T-cell (primary cell): ENCODE measurements around the gene LRP1B. TPM values are rescaled to one million over a fixed set of nuclear protein-coding genes. Genes with fewer than 3 reads are reported as not detected.

ENCODE experiments used
- ATAC-seq, 4 experiments: fragments of 200-7000 bp in 3 of 4; fragments of 150-1000 bp in 1 of 4; cut with Tn5 transposase; replicated peaks in 1 of 4; 1 replicate in 3 of 4; 2 replicates in 1 of 4; pipeline ENCODE4 v1.10.0; 2021; ENCODE audit warnings: moderate library complexity in 3 of 4, mild to moderate bottlenecking in 2 of 4, moderate number of reproducible peaks in 1 of 4
- CTCF ChIA-PET, 2 donors: fragments of 300-600 bp; sonication (Branson Sonifier 250); formaldehyde crosslinking; loops; one replicate each; lab custom pipeline; 2022; ENCODE audit warnings: antibody characterized with exemption in 2 of 2; lab: Charles Lee
- POLR2A ChIA-PET, 2 donors: fragments of 300-600 bp; sonication (Branson Sonifier 250); formaldehyde crosslinking; loops; one replicate each; lab custom pipeline; 2022; ENCODE audit warnings: antibody characterized with exemption in 2 of 2; lab: Charles Lee
- DNase-seq, 35 experiments: peaks; one replicate each; pipeline versions ENCODE4 v3.0.0 to v3.0.0-alpha.2; 2013 to 2023
- H3K27ac ChIP-seq: one replicate; pipeline ENCODE4 v1.5.1; 2013; ENCODE audit warnings: low read length
- H3K27me3 ChIP-seq, 2 experiments: replicated peaks in 1 of 2; 1 replicate in 1 of 2; 2 replicates in 1 of 2; pipeline versions ENCODE4 v1.6.1 to v1.7.0; 2013; ENCODE audit warnings: low read length in 1 of 2, mixed read lengths in 1 of 2; ENCODE audit not compliant: control insufficient read depth in 2 of 2, insufficient read depth in 2 of 2; ENCODE audit errors: extremely low read depth in 1 of 2
- H3K36me3 ChIP-seq, 2 donors: 1 replicate in 1 of 2; 2 replicates in 1 of 2; pipeline versions ENCODE4 v1.6.1 to v1.7.0; 2013; ENCODE audit warnings: low read length in 1 of 2; ENCODE audit not compliant: control insufficient read depth in 2 of 2, insufficient read depth in 1 of 2; ENCODE audit errors: extremely low read depth in 1 of 2
- H3K4me1 ChIP-seq, 2 experiments: 1 replicate in 1 of 2; 2 replicates in 1 of 2; pipeline versions ENCODE4 v1.6.1 to v1.7.0; 2013; ENCODE audit warnings: low read length in 2 of 2, mixed read lengths in 1 of 2; ENCODE audit not compliant: insufficient read depth in 2 of 2, control insufficient read depth in 1 of 2; ENCODE audit errors: extremely low read depth in 1 of 2
- H3K4me3 ChIP-seq, 2 donors: 1 replicate in 1 of 2; 2 replicates in 1 of 2; pipeline versions ENCODE4 v1.5.1 to v1.7.0; 2013; ENCODE audit warnings: mild to moderate bottlenecking in 2 of 2, low read length in 1 of 2, moderate library complexity in 1 of 2; ENCODE audit not compliant: control insufficient read depth in 1 of 2; ENCODE audit errors: extremely low read depth in 1 of 2
- H3K9me3 ChIP-seq: 2 replicates; pipeline ENCODE4 v1.7.0; 2013
- H3K27ac Mint-ChIP-seq, 2 donors: one replicate each; pipeline ENCODE4 v1.8.0; 2020 to 2021; ENCODE audit warnings: mild to moderate bottlenecking in 2 of 2, mixed read lengths in 2 of 2
- H3K27me3 Mint-ChIP-seq, 2 donors: one replicate each; pipeline ENCODE4 v1.8.0; 2021 to 2022; ENCODE audit warnings: mixed read lengths in 2 of 2
- H3K36me3 Mint-ChIP-seq: one replicate; pipeline ENCODE4 v1.8.0; 2021; ENCODE audit warnings: mixed read lengths
- H3K4me1 Mint-ChIP-seq, 3 donors: one replicate each; pipeline ENCODE4 v1.8.0; 2020 to 2022; ENCODE audit warnings: mixed read lengths in 3 of 3, mild to moderate bottlenecking in 1 of 3
- H3K4me3 Mint-ChIP-seq, 3 donors: one replicate each; pipeline ENCODE4 v1.8.0; 2020 to 2022; ENCODE audit warnings: mild to moderate bottlenecking in 3 of 3, mixed read lengths in 3 of 3, moderate library complexity in 3 of 3
- H3K9me3 Mint-ChIP-seq, 3 donors: one replicate each; pipeline ENCODE4 v1.8.0; 2020 to 2022; ENCODE audit warnings: mixed read lengths in 3 of 3
- WGBS: methylation state at CpG from one replicate; pipeline ENCODE4 v1.1.5; 2013; ENCODE audit warnings: missing lambda C conversion rate; ENCODE audit not compliant: insufficient coverage; 5-methylcytosine and 5-hydroxymethylcytosine counted together
- total RNA-seq, 35 experiments: library from RNA in 6 of 35; stranded (reverse) in 6 of 35; fragments of 120-200 nt in 1 of 35; gene quantifications; one replicate each; pipeline versions ENCODE4 v1.2.1 to v1.2.4 and lab custom pipeline; 2013 to 2026

LRP1B gene
- total RNA-seq, 5 donors from 2014 or later (not counting 1 experiment from before 2014, with no cell fraction given), result not detected

DNA sequence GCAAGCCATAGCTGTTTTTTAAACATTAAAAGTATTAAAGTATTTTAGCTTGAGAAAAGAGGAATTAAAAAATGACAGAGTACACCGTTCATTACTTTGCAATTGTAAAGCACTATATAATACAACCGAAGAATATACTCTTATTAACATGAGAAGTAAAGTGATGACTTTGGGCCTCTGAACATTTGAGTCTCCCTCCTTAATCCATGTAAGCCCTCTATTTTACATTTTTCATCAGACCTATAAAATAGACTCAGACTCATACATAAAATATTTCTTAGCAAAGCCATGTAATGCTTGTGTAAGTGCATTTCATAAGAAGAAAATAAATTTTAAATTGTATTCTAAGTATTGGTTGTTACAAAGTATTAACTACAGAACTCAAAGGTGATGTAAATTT is 198.6 kb downstream of the LRP1B start:
- CTCF ChIA-PET, result no interaction called here
- H3K4me3 Mint-ChIP-seq, result no peak overlapping the region
- no peaks in the 10 kb centered on the region for H3K27me3 Mint-ChIP-seq
- Histone ChIP-seq H3K4me1 (no peaks in the 10 kb centered on the region), H3K27me3 (no peaks in the 10 kb centered on the region), H3K4me3 (no peak overlapping the region), H3K36me3 (no peaks in the 10 kb centered on the region), H3K27ac (no peak overlapping the region), H3K9me3 (no peaks in the 10 kb centered on the region)
- peaks cover 9 to 23% (median 16%) of the 10 kb centered on the region in 3 donors for H3K9me3 Mint-ChIP-seq
- no peak for DNase-seq
- no peak for ATAC-seq
- no peak overlapping the region for H3K27ac Mint-ChIP-seq
- WGBS, result no CpG with 5 or more reads among the region's 2 CpGs
- POLR2A ChIA-PET, result no interaction called here
- H3K36me3 Mint-ChIP-seq, result no peaks in the 10 kb centered on the region
- H3K4me1 Mint-ChIP-seq, result no peaks in the 10 kb centered on the region

DNA sequence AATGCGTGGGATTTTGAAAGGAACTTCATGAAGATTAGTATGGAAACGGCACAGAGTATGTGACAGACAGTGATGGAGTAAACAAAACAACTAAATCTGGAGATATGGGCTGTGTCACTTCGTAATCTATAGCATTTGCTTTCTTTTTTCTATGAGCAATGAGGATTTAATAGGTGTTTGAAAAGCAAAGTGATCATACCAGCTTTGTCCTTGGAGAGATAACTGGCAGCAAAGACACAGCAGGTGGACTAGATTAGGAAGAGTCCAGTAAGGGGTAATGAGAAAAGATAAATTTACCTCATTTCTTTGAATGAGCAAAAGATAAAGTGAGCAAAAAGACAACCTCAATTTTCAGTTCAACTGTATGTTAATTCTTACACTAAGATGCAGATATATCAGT is 199.0 kb downstream of the LRP1B start:
- no peaks in the 10 kb centered on the region for H3K27me3 ChIP-seq
- no peak overlapping the region for H3K27ac ChIP-seq
- no peaks in the 10 kb centered on the region for H3K9me3 ChIP-seq
- H3K4me1 Mint-ChIP-seq, result no peaks in the 10 kb centered on the region
- no peak for DNase-seq
- no peak overlapping the region for H3K27ac Mint-ChIP-seq
- H3K4me1 ChIP-seq, result no peaks in the 10 kb centered on the region
- no peak for ATAC-seq
- no peaks in the 10 kb centered on the region for H3K36me3 Mint-ChIP-seq
- ChIA-PET POLR2A (no interaction called here), CTCF (no interaction called here)
- H3K36me3 ChIP-seq, result no peaks in the 10 kb centered on the region
- H3K27me3 Mint-ChIP-seq, result no peaks in the 10 kb centered on the region
- no peak overlapping the region for H3K4me3 ChIP-seq
- peaks cover 9 to 23% (median 16%) of the 10 kb centered on the region in 3 donors for H3K9me3 Mint-ChIP-seq
- no peak overlapping the region for H3K4me3 Mint-ChIP-seq
- 100% methylated on average over 2 of the region's 3 CpGs for WGBS

DNA sequence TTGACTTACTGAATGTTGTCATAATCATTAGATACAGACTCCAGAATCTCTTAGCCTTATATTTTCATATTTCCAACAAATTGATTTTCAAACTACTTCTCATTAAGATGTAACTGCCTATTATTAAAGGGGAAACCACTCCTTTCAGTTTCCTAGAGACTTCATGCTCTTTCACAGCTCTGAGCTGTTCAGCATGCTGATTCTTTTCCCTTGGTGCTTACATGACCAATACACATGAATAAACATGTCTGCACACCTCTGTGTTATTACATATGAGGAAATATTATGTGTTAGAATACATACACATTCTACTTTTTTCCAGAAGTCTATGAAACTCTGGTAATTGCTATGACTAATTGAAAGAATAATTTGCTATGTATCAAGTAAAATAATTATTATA is 200.0 kb downstream of the LRP1B start:
- H3K4me1 ChIP-seq, result no peaks in the 10 kb centered on the region
- H3K27ac ChIP-seq, result no peak overlapping the region
- H3K27ac Mint-ChIP-seq, result no peak overlapping the region
- no peak overlapping the region for H3K4me3 ChIP-seq
- CTCF ChIA-PET, result no interaction called here
- no peak overlapping the region for H3K4me3 Mint-ChIP-seq
- no peaks in the 10 kb centered on the region for H3K9me3 ChIP-seq
- no peak for ATAC-seq
- no peak for DNase-seq
- POLR2A ChIA-PET, result interaction anchor here in 1 of 2 donors (0.6 kb wide), 1 partner anchor 8 kb away, joined by 3 read pairs; no protein-coding TSS in a partner anchor
- H3K27me3 Mint-ChIP-seq, result no peaks in the 10 kb centered on the region
- H3K36me3 ChIP-seq, result no peaks in the 10 kb centered on the region
- H3K4me1 Mint-ChIP-seq, result no peaks in the 10 kb centered on the region
- H3K9me3 Mint-ChIP-seq, result peaks cover 9 to 23% (median 16%) of the 10 kb centered on the region in 3 donors
- H3K27me3 ChIP-seq, result no peaks in the 10 kb centered on the region
- H3K36me3 Mint-ChIP-seq, result no peaks in the 10 kb centered on the region

DNA sequence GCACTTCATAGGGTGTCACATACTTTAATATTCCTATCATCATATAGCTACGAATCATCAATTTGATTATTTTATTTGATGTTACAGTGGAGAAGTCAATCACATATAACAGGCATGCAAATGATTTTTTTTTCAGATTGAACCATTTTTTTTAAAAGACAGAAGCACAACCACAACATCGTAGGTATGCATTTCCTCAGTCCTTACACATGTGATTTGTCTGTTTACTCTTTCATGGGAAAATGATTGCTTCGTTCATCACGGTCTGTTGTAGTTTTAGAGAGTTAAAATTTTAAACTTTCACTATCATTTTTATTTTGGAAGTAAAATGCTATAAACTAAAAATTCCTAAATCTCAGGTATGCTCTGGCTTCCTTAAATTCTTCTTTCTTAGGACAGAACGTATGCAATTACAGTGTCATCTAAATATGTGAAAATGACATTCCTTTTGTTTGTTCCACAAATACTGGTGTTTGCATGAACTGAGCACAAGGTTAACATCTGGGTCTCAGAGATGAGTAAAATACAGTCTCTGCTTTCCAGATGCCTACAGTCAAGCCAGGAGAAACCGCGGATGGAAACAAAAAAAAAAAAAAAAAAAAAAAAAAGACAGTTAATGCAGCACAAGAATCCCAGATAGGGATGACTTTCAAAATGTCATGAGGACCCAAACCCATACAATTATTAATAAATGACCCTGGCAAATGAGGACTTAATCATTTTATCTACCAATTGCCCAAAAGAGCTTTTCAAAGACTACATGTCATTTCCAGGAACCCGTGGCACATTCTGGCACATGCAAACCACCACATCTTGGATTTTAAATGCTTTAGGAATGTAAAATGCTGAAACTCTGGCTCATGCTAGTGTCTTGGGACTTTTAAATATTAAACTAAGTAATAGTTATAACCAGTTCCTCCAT is 201.2 kb downstream of the LRP1B start:
- CTCF ChIA-PET, result no interaction called here
- Histone ChIP-seq H3K9me3 (no peaks in the 10 kb centered on the region), H3K4me3 (no peak overlapping the region), H3K4me1 (no peaks in the 10 kb centered on the region), H3K27me3 (no peaks in the 10 kb centered on the region), H3K27ac (no peak overlapping the region), H3K36me3 (no peaks in the 10 kb centered on the region)
- H3K27ac Mint-ChIP-seq, result no peak overlapping the region
- H3K27me3 Mint-ChIP-seq, result no peaks in the 10 kb centered on the region
- peaks cover 9 to 19% (median 12%) of the 10 kb centered on the region in 3 donors for H3K9me3 Mint-ChIP-seq
- ATAC-seq, result no peak
- H3K4me1 Mint-ChIP-seq, result no peaks in the 10 kb centered on the region
- DNase-seq, result no peak
- no peaks in the 10 kb centered on the region for H3K36me3 Mint-ChIP-seq
- no CpG with 5 or more reads among the region's 8 CpGs for WGBS
- H3K4me3 Mint-ChIP-seq, result no peak overlapping the region
- POLR2A ChIA-PET, result no interaction called here

DNA sequence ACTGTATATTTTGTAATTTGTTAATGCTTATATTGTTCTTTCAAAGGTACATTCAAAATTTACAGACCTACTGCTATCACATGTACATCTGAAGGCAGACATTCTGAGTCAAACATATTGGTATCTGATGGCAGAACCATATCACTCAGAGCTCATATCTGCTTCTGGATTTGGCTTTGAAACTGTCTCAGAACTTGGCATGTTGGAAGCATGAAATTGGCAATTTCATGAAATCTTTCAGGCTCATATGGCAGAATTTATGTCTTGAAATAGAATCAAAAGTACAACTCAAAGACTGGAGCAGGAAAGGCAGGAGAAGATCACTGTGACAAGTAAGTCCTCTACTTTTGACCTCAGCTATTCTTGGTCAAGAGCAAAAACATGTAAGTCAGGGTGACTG is 202.3 kb downstream of the LRP1B start:
- no peaks in the 10 kb centered on the region for H3K36me3 ChIP-seq
- Mint-ChIP-seq H3K4me3 (no peak overlapping the region), H3K36me3 (no peaks in the 10 kb centered on the region), H3K4me1 (no peaks in the 10 kb centered on the region), H3K27ac (no peak overlapping the region), H3K27me3 (no peaks in the 10 kb centered on the region), H3K9me3 (peaks cover 9 to 25% (median 14%) of the 10 kb centered on the region in 3 donors)
- no peaks in the 10 kb centered on the region for H3K9me3 ChIP-seq
- no peak overlapping the region for H3K27ac ChIP-seq
- no peak for ATAC-seq
- H3K4me3 ChIP-seq, result no peak overlapping the region
- no peaks in the 10 kb centered on the region for H3K4me1 ChIP-seq
- DNase-seq, result no peak
- POLR2A ChIA-PET, result no interaction called here
- CTCF ChIA-PET, result interaction anchor here in 1 of 2 donors (0.6 kb wide), 1 partner anchor 1558 kb away, joined by 4 read pairs; no protein-coding TSS in a partner anchor
- no peaks in the 10 kb centered on the region for H3K27me3 ChIP-seq

DNA sequence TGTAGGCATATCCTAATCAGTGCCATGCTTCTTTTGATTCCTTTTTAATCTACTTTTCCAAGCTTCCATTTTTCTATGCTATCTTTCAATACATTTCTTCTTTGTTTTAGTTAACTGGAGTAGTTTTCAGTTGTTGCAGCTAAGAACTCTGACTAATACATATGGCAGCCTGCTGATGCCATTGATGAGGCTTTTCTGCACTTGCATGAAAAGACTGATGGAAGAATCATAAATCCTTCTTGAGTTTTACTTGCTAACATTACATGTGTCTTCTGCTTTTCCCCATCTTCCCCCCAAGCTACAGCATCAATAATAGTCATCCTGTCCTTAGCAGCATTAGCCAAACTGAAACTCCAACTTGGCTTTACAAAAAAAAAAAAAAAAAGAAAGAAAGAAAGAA is 203.3 kb downstream of the LRP1B start:
- H3K9me3 Mint-ChIP-seq, result peaks cover 9 to 25% (median 14%) of the 10 kb centered on the region in 3 donors
- Histone ChIP-seq H3K4me3 (no peak overlapping the region), H3K4me1 (no peaks in the 10 kb centered on the region), H3K9me3 (no peaks in the 10 kb centered on the region), H3K27ac (no peak overlapping the region), H3K36me3 (no peaks in the 10 kb centered on the region), H3K27me3 (no peaks in the 10 kb centered on the region)
- ChIA-PET POLR2A (no interaction called here), CTCF (interaction anchor here in 1 of 2 donors (0.8 kb wide), 1 partner anchor 63 kb away, joined by 3 read pairs; no protein-coding TSS in a partner anchor)
- no peaks in the 10 kb centered on the region for H3K4me1 Mint-ChIP-seq
- no peak overlapping the region for H3K27ac Mint-ChIP-seq
- H3K36me3 Mint-ChIP-seq, result no peaks in the 10 kb centered on the region
- H3K4me3 Mint-ChIP-seq, result no peak overlapping the region
- H3K27me3 Mint-ChIP-seq, result no peaks in the 10 kb centered on the region
- ATAC-seq (no peak), DNase-seq (no peak)
